Upper lobe of left lung (tissue), 6 donors: ENCODE results near the gene HOXA2. TPM values are rescaled to one million over a fixed set of nuclear protein-coding genes. Genes with fewer than 3 reads are reported as not detected.

Experiments
- ATAC-seq, 2 donors: fragments of 200-7000 bp; cut with Tn5 transposase; one replicate each; pipeline ENCODE4 v1.9.1; 2022; ENCODE audit warnings: mild to moderate bottlenecking in 2 of 2, moderate library complexity in 2 of 2; ENCODE audit not compliant: low FRiP score in 2 of 2
- DNase-seq, 2 donors: peaks; one replicate each; pipeline ENCODE4 v3.0.0-alpha.2; 2019 to 2020
- H3K27ac ChIP-seq, 4 donors: fragments of 200-600 bp; sonication (generic); one replicate each; pipeline ENCODE4 v1.5.1; 2016 to 2019
- H3K27me3 ChIP-seq, 4 donors: fragments of 200-600 bp; sonication (generic); one replicate each; pipeline ENCODE4 v1.5.1; 2017 to 2019
- H3K36me3 ChIP-seq, 4 donors: fragments of 200-600 bp; sonication (generic); one replicate each; pipeline ENCODE4 v1.5.1; 2016 to 2019
- H3K4me1 ChIP-seq, 4 donors: fragments of 200-600 bp; sonication (generic); one replicate each; pipeline ENCODE4 v1.5.1; 2018 to 2019
- H3K4me3 ChIP-seq, 4 donors: fragments of 200-600 bp; sonication (generic); one replicate each; pipeline ENCODE4 v1.5.1; 2017 to 2019; ENCODE audit warnings: mild to moderate bottlenecking in 2 of 4, moderate library complexity in 1 of 4
- H3K9me3 ChIP-seq, 4 donors: fragments of 200-600 bp; sonication (generic); one replicate each; pipeline ENCODE4 v1.5.1; 2018 to 2019
- EP300 ChIP-seq, 4 donors: sonication (generic); formaldehyde crosslinking; IDR thresholded peaks; one replicate each; pipeline ENCODE4 v1.5.1; 2017; ENCODE audit warnings: antibody characterized with exemption in 4 of 4, control low read depth in 2 of 4
- POLR2A ChIP-seq, 4 donors: fragments of 450-650 bp; IDR thresholded peaks; one replicate each; pipeline ENCODE4 v1.5.1; 2016 to 2017; ENCODE audit warnings: antibody characterized with exemption in 4 of 4, mild to moderate bottlenecking in 2 of 4
- POLR2AphosphoS5 ChIP-seq, 2 donors: sonication (generic); formaldehyde crosslinking; IDR thresholded peaks; one replicate each; pipeline ENCODE4 v1.5.1; 2017; ENCODE audit warnings: antibody characterized with exemption in 2 of 2
- WGBS, 2 donors: methylation state at CpG; one replicate each; pipeline ENCODE4 v1.1.5; 2017 to 2018; 5-methylcytosine and 5-hydroxymethylcytosine counted together
- total RNA-seq, 6 donors: library from RNA; depleted of rRNA in 4 of 6; stranded (reverse); fragments of >200 nt in 4 of 6; gene quantifications; one replicate each; pipeline versions ENCODE4 v1.1.0 to v1.2.1, GENCODE V29; 2016 to 2021
- TF ChIP-seq, protein P1 (sequence below), 6 experiments: fragments of 450-650 bp in 4 of 6; fragments of 200-600 bp in 2 of 6; sonication (generic) in 2 of 6; IDR thresholded peaks; one replicate each; pipeline ENCODE4 v1.5.1; 2016 to 2019; ENCODE audit warnings: antibody characterized with exemption in 6 of 6
- donor health status: DM: no; HTN: no; CAD: no; lungs with moderate emphysema.
- donor health status: DM: no; HTN: yes; CAD: no; lungs with severe emphysema.

The HOXA2 gene
- total RNA-seq, 6 donors from 2014 or later: 0.30 to 3.0 (median 0.86) TPM; not detected in 1

DNA sequence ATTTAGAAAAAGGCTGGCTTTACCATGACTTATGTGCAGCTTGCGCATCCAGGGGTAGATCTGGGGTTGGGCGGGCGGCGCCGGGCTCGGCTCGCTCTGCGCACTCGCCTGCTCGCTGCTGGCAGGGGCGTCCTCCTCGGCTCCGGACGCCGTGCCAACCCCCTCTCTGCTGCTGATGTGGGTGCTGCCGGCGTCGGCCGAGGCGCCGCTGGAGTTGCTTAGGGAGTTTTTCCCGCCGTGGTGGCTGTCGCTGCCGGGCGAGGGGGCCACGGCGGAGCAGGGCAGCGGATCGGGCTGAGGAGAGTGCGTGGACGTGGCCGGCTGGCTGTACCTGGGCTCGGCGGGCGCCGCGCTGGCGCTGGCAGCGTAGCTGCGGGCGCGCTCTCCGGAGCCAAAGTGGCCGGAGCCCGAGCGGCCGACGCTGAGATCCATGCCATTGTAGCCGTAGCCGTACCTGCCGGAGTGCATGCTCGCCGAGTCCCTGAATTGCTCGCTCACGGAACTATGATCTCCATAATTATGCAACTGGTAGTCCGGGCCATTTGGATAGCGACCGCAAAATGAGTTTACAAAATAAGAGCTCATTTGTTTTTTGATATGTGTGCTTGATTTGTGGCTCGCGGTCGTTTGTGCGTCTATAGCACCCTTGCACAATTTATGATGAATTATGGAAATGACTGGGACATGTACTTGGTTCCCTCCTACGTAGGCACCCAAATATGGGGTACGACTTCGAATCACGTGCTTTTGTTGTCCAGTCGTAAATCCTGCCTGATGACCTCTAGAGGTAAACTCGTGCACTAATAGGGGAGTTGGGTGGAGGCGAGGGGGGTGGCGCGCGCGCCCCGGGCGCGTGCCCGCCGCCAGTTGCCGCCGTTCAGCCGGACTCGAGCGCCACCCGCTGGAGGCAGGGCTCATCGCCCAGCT is 40.8 kb upstream of the HOXA2 start, which contains the start of gene HOXA5:
TSS of gene HOXA5 (minus strand) at position 659 of the 927 bp plus-strand sequence. CDS start at position 585, 74 bp downstream.
- Histone ChIP-seq H3K4me3 (peak within 1 kb of the TSS; percentile 47 to 74 (median 56)), H3K36me3 (no peaks in the 10 kb centered on the region), H3K27me3 (peaks cover 0 to 22% (median 10%) of the 10 kb centered on the region in 4 donors), H3K9me3 (no peaks in the 10 kb centered on the region), H3K27ac (peak within 1 kb of the TSS; percentile 94 to 98 (median 96)), H3K4me1 (peaks cover 9 to 32% (median 11%) of the 10 kb centered on the region in 4 donors)
- 28 to 56% methylated on average over 53 to 61 of the region's 86 CpGs for WGBS, 2 donors
- peak; percentile 70 to 89 for ATAC-seq
- DNase-seq: peak; percentile 63 to 95
- TF ChIP-seq POLR2A (IDR thresholded peaks at IDR 0.05) (peak in 3 of 4 donors; percentile 47 to 85 (median 73)), POLR2AphosphoS5 (IDR thresholded peaks at IDR 0.05) (peak; percentile 84 to 87), EP300 (IDR thresholded peaks at IDR 0.05) (peak in 1 of 4 donors; percentile 26)
- TF ChIP-seq, protein P1, sequence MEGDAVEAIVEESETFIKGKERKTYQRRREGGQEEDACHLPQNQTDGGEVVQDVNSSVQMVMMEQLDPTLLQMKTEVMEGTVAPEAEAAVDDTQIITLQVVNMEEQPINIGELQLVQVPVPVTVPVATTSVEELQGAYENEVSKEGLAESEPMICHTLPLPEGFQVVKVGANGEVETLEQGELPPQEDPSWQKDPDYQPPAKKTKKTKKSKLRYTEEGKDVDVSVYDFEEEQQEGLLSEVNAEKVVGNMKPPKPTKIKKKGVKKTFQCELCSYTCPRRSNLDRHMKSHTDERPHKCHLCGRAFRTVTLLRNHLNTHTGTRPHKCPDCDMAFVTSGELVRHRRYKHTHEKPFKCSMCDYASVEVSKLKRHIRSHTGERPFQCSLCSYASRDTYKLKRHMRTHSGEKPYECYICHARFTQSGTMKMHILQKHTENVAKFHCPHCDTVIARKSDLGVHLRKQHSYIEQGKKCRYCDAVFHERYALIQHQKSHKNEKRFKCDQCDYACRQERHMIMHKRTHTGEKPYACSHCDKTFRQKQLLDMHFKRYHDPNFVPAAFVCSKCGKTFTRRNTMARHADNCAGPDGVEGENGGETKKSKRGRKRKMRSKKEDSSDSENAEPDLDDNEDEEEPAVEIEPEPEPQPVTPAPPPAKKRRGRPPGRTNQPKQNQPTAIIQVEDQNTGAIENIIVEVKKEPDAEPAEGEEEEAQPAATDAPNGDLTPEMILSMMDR (IDR thresholded peaks at IDR 0.05): peak in 5 of 6 experiments; percentile 76 to 92 (median 83)

DNA sequence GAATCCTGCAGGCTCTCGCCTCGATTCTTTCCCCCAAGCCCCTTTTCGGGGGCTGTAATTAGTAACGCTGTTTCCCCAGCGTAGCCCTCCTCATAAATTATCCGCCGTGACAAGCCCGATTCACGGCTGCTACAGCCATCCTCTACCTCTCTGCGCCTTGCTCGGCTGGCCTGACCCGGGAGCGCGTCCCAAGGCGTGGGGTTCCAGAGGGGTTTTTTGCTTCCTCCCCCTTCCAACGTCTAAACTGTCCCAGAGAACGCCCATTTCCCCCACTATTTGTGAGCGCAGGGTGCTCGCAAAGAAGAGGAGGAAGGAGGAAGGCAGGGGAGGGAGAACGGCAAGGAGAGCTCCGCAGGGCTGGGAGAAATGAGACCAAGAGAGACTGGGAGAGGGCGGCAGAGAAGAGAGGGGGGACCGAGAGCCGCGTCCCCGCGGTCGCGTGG is 40.1 kb upstream of the HOXA2 start:
- peaks cover 0 to 15% (median 7%) of the 10 kb centered on the region in 4 donors for H3K27me3 ChIP-seq
- DNase-seq: peak in 1 of 2 donors; percentile 50
- no peak for ATAC-seq
- TF ChIP-seq POLR2AphosphoS5 (IDR thresholded peaks at IDR 0.05) (no peak), POLR2A (IDR thresholded peaks at IDR 0.05) (no peak), EP300 (IDR thresholded peaks at IDR 0.05) (no peak)
- TF ChIP-seq, protein P1 (IDR thresholded peaks at IDR 0.05): no peak
- H3K27ac ChIP-seq: peak overlapping the region; percentile 94 to 98 (median 96)
- H3K4me1 ChIP-seq: peaks cover 4 to 25% (median 4%) of the 10 kb centered on the region in 4 donors
- peak overlapping the region; percentile 47 to 74 (median 56) for H3K4me3 ChIP-seq
- H3K36me3 ChIP-seq: no peaks in the 10 kb centered on the region
- H3K9me3 ChIP-seq: no peaks in the 10 kb centered on the region
- WGBS, 2 donors: 25 to 33% methylated on average over 29 of the region's 29 CpGs

DNA sequence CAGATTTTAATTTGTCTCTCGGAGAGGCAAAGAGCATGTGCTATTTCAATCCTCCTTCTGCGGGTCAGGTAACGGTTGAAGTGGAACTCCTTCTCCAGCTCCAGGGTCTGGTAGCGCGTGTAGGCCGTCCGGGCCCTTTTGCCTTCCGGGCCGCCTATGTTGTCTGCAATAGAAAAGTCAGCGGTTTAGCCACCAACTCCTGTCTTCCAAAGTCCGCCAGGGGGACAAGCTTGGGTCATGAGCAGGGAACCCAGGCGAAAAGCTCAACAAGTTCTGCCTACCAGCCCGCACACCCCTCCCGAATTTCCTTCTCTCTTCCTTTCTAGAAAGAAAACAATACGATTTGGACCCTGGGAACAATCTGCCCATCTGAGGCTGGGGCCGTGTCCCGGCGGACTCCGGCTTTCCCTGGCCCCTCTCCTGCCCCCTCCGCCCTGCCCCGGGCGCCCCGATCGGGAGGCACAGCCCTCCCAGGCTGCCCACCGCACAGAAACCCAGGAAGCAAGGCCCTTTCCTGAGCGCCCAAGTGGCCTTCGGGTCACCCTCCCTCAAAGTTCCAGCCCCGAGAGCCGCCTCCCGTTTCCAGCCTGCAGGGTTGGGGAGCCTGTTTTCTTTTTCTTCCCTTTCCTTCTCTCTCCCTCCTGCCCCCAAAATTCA is 39.6 kb upstream of the HOXA2 start:
- peak overlapping the region; percentile 94 to 98 (median 96) for H3K27ac ChIP-seq
- ATAC-seq (peak in 1 of 2 donors; percentile 8), DNase-seq (peak in 1 of 2 donors; percentile 70)
- no peak for TF ChIP-seq EP300 (IDR thresholded peaks at IDR 0.05)
- TF ChIP-seq, protein P1 (IDR thresholded peaks at IDR 0.05): peak in 1 of 6 experiments; percentile 27
- no peak for TF ChIP-seq POLR2AphosphoS5 (IDR thresholded peaks at IDR 0.05)
- no peak for TF ChIP-seq POLR2A (IDR thresholded peaks at IDR 0.05)
- WGBS, 2 donors: 14 to 39% methylated on average over 23 to 30 of the region's 30 CpGs
- peaks cover 0 to 12% (median 5%) of the 10 kb centered on the region in 4 donors for H3K27me3 ChIP-seq
- H3K9me3 ChIP-seq: no peaks in the 10 kb centered on the region
- H3K4me1 ChIP-seq: peaks cover 0 to 19% (median 2%) of the 10 kb centered on the region in 4 donors
- peak overlapping the region; percentile 47 to 74 (median 56) for H3K4me3 ChIP-seq
- H3K36me3 ChIP-seq: no peaks in the 10 kb centered on the region

DNA sequence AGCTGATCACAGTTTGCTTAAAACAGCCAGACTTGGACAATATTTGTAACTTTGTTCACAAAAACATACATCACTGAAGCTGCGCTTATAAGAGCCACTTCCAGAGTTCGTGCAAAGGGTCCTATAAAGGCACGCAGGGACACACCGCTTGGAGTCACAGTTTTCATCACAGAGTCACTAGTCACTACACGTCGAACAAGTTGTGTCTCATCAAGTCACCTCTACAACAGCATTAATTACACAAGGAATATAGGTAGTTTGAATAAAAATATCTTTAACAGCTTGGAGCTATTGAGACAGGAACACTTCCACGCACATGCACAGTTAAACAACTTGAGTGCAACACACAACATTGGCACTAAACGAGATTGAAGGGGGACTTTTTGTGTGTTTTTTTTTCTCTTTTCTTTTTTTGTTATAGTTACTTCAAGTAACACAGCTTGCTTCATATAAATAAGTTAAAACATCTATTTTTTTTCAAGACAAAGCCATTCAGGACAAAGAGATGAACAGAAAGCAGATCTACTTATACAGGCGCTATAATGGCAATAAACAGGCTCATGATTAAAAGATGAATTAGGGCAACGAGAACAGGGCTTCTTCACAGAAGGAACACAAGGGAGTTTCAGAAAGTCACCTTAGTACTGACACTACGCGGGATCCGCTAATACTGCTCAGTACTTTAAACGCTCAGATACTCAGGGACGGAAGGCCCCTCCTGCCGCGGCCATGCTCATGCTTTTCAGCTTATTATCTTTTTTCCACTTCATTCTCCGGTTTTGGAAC is 38.8 kb upstream of the HOXA2 start:
- Histone ChIP-seq H3K4me1 (peaks cover 4 to 24% (median 8%) of the 10 kb centered on the region in 4 donors), H3K27me3 (peaks cover 0 to 12% (median 5%) of the 10 kb centered on the region in 4 donors), H3K36me3 (no peaks in the 10 kb centered on the region), H3K4me3 (peak overlapping the region; percentile 47 to 74 (median 56)), H3K27ac (peak overlapping the region; percentile 94 to 98 (median 96)), H3K9me3 (no peaks in the 10 kb centered on the region)
- 38 to 42% methylated on average over 18 of the region's 18 CpGs for WGBS, 2 donors
- DNase-seq: no peak
- ATAC-seq: no peak
- TF ChIP-seq, protein P1 (IDR thresholded peaks at IDR 0.05): no peak
- peak in 1 of 2 donors; percentile 4 for TF ChIP-seq POLR2AphosphoS5 (IDR thresholded peaks at IDR 0.05)
